ENCODE results near the gene ZNF598. TPM values are rescaled to one million over a fixed set of nuclear protein-coding genes. Genes with fewer than 3 reads are reported as not detected.
"Not testable (repeated sequence)": the region's sequence is repeated elsewhere in the genome, so short reads cannot be mapped to it uniquely, and the experiment has no call there.

Gene ZNF598
- total RNA-seq, 2 donors from 2014 or later: 45.6 to 49.5 TPM

- DNase-seq: no peak
- peak overlapping the region; percentile 96 for H3K9ac ChIP-seq (ENCODE audit: extremely low read depth, low read length, poor library complexity, severe bottlenecking)
- peaks cover 2% of the 10 kb centered on the region for H3K4me1 ChIP-seq (ENCODE audit: control insufficient read depth, insufficient read depth, low read length)
- no peaks in the 10 kb centered on the region for H3K27me3 ChIP-seq (ENCODE audit: control insufficient read depth, insufficient read depth, low read length, poor library complexity, severe bottlenecking)
- Mint-ChIP-seq H3K4me1 (peaks cover 30% of the 10 kb centered on the region), H3K27me3 (ENCODE audit: insufficient read depth) (no peaks in the 10 kb centered on the region), H3K27ac (peak overlapping the region; percentile 93), H3K9me3 (no peaks in the 10 kb centered on the region), H3K36me3 (ENCODE audit: low read depth) (peaks cover 33% of the 10 kb centered on the region), H3K4me3 (peak overlapping the region; percentile 93)
- 28 to 41% methylated on average over 16 to 24 of the region's 24 CpGs for WGBS, 2 experiments (ENCODE audit: insufficient coverage in 1 of 2, insufficient read length in 1 of 2)
- TF ChIP-seq CTCF (conservative IDR thresholded peaks at IDR 0.05): no peak
- H3K36me3 ChIP-seq (ENCODE audit: control insufficient read depth, insufficient read depth, low read length): peaks cover 24% of the 10 kb centered on the region
- H3K9me3 ChIP-seq (ENCODE audit: control insufficient read depth, low read length): no peaks in the 10 kb centered on the region
- peak overlapping the region; percentile 93 for H3K4me3 ChIP-seq (ENCODE audit: low read length)
- peak overlapping the region; percentile 78 for H3K27ac ChIP-seq (ENCODE audit: low read depth, low read length)
Measured at GRCh38 chr16:1965396-1966001, 44.1 kb downstream of the ZNF598 start.

DNA sequence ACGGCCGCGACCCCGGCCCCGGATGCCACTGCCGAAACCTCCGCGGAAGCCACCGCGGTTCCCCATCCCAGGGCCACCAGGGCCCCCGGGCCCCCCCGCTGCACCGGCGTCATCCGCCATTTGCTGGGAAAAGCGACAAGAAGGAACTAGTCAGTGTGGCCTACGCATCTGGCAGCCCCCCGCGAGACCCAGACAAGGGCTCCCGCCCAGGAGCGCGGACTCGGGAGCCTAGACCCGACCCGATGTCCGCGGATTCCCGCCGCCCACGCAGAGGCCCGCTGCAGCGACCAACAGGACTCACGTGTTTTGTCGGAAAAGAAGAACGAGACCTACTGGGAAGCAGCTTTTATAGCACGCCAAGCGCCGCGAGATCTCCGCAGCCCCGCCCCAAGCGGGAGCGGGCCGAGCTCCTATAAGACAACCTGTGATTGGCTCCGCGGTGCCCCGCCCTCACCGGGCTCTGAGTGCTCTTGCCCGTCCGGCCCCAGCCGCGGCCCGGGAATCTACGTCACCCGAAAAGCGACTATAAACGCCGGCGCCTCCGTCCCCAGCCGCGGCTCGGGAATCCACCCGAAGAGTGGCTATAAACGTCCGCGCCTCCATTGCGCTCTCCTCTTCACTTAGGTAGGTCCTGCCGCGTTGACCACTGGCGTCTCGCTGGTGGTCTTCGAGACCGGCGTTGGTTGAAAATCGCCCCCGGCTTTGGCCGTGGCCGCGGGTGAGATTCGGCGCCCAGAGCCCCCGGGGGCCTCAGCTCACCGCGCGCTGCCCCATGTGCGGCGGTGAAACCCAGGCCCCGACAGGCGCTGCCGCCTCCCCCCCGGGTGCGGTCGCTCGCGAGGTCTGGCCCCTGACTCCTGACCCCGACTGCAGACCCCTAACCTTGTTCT lies 44.9 kb downstream of the ZNF598 start, which contains the start of gene RPS2:
RPS2 (minus strand) TSS at position 321 of the 890 bp plus-strand sequence; CDS start at position 120, 201 bp downstream.
- Mint-ChIP-seq H3K4me3 (peak within 1 kb of the TSS; percentile 93), H3K9me3 (no peaks in the 10 kb centered on the region), H3K27me3 (ENCODE audit: insufficient read depth) (no peaks in the 10 kb centered on the region), H3K4me1 (peaks cover 35% of the 10 kb centered on the region), H3K36me3 (ENCODE audit: low read depth) (peaks cover 33% of the 10 kb centered on the region), H3K27ac (peak within 1 kb of the TSS; percentile 93)
- Histone ChIP-seq H3K27me3 (ENCODE audit: control insufficient read depth, insufficient read depth, low read length, poor library complexity, severe bottlenecking) (no peaks in the 10 kb centered on the region), H3K36me3 (ENCODE audit: control insufficient read depth, insufficient read depth, low read length) (peaks cover 24% of the 10 kb centered on the region), H3K4me3 (ENCODE audit: low read length) (peak within 1 kb of the TSS; percentile 93), H3K4me1 (ENCODE audit: control insufficient read depth, insufficient read depth, low read length) (peaks cover 2% of the 10 kb centered on the region), H3K9me3 (ENCODE audit: control insufficient read depth, low read length) (no peaks in the 10 kb centered on the region), H3K27ac (ENCODE audit: low read depth, low read length) (peak within 1 kb of the TSS; percentile 92), H3K9ac (ENCODE audit: extremely low read depth, low read length, poor library complexity, severe bottlenecking) (peak within 1 kb of the TSS; percentile 96)
- DNase-seq: peak; percentile 99
- TF ChIP-seq CTCF (conservative IDR thresholded peaks at IDR 0.05): no peak
- 0% methylated on average over 58 to 92 of the region's 97 CpGs for WGBS, 2 experiments (ENCODE audit: insufficient coverage in 1 of 2, insufficient read length in 1 of 2)

GRCh38 chr16:1963806-1964505 lies 45.7 kb downstream of the ZNF598 start:
- peaks cover 33% of the 10 kb centered on the region for H3K36me3 Mint-ChIP-seq (ENCODE audit: low read depth)
- peaks cover 24% of the 10 kb centered on the region for H3K36me3 ChIP-seq (ENCODE audit: control insufficient read depth, insufficient read depth, low read length)
- peak overlapping the region; percentile 93 for H3K4me3 Mint-ChIP-seq
- no peaks in the 10 kb centered on the region for H3K27me3 ChIP-seq (ENCODE audit: control insufficient read depth, insufficient read depth, low read length, poor library complexity, severe bottlenecking)
- WGBS, 2 experiments (ENCODE audit: insufficient coverage in 1 of 2, insufficient read length in 1 of 2): 2 to 4% methylated on average over 14 to 36 of the region's 44 CpGs
- peaks cover 2% of the 10 kb centered on the region for H3K4me1 ChIP-seq (ENCODE audit: control insufficient read depth, insufficient read depth, low read length)
- peak overlapping the region; percentile 83 for H3K27ac Mint-ChIP-seq
- H3K9me3 ChIP-seq (ENCODE audit: control insufficient read depth, low read length): no peaks in the 10 kb centered on the region
- peak overlapping the region; percentile 93 for H3K4me3 ChIP-seq (ENCODE audit: low read length)
- no peaks in the 10 kb centered on the region for H3K9me3 Mint-ChIP-seq
- peak overlapping the region; percentile 92 for H3K27ac ChIP-seq (ENCODE audit: low read depth, low read length)
- peak overlapping the region; percentile 96 for H3K9ac ChIP-seq (ENCODE audit: extremely low read depth, low read length, poor library complexity, severe bottlenecking)
- no peak for DNase-seq
- peak; percentile 24 for TF ChIP-seq CTCF (conservative IDR thresholded peaks at IDR 0.05)
- peaks cover 3% of the 10 kb centered on the region for H3K27me3 Mint-ChIP-seq (ENCODE audit: insufficient read depth)
- H3K4me1 Mint-ChIP-seq: peaks cover 35% of the 10 kb centered on the region

DNA sequence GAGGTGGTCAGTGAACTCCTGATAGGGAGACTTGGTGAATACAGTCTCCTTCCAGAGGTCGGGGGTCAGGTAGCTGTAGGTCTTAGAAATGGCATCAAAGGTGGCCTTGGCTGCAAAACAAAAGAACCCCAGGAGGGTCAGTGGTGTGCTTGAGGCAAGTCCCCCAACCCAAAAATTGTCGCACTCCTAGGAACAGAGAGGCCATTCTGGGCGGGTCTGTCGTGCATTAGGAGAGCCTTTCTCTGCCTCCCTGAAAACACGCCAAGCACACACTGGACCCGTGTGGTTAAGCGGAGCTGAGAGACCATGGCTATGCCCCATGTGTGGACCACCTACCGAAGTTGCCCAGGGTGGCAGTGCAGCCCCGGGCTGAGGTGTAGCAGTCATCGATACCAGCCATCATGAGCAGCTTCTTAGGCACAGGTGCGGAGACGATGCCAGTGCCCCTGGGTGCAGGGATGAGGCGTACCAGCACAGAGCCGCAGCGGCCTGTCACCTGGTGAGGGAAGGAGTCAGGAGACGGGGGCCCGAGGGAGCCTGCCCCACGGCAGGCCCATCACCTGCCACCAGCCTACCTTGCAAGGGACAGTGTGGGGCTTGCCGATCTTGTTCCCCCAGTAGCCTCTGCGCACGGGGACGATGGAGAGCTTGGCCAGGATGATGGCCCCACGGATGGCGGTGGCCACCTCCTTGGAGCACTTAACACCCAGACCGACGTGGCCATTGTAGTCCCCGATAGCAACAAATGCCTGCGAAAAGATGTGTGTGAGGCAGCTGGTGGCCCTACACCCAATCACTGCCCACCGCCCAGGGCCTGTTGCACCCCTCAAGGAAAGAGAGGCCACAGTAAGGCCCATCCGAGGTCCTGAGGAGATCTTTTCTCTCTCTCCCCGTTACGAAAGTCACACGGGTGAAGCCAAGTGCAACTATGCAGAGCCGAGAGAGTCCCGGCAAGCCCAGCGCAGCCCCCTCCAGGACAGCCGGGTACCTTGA lies 47.2 kb downstream of the ZNF598 start:
- not testable (repeated sequence) for DNase-seq; H3K27me3 Mint-ChIP-seq (ENCODE audit: insufficient read depth); H3K27ac ChIP-seq (ENCODE audit: low read depth, low read length); H3K4me1 ChIP-seq (ENCODE audit: control insufficient read depth, insufficient read depth, low read length); H3K9me3 Mint-ChIP-seq; H3K27me3 ChIP-seq (ENCODE audit: control insufficient read depth, insufficient read depth, low read length, poor library complexity, severe bottlenecking); H3K9me3 ChIP-seq (ENCODE audit: control insufficient read depth, low read length)
- peak overlapping the region; percentile 96 for H3K9ac ChIP-seq (ENCODE audit: extremely low read depth, low read length, poor library complexity, severe bottlenecking)
- Mint-ChIP-seq H3K4me3 (peak overlapping the region; percentile 93), H3K4me1 (peaks cover 35% of the 10 kb centered on the region), H3K36me3 (ENCODE audit: low read depth) (peaks cover 33% of the 10 kb centered on the region), H3K27ac (peak overlapping the region; percentile 83)
- peaks cover 24% of the 10 kb centered on the region for H3K36me3 ChIP-seq (ENCODE audit: control insufficient read depth, insufficient read depth, low read length)
- 83 to 89% methylated on average over 4 to 37 of the region's 37 CpGs for WGBS, 2 experiments (ENCODE audit: insufficient coverage in 1 of 2, insufficient read length in 1 of 2)
- H3K4me3 ChIP-seq (ENCODE audit: low read length): peak overlapping the region; percentile 93

All from endodermal cell (in vitro differentiated cells).